H9 (cell line): ENCODE results near the gene PLPP2. TPM values are rescaled to one million over a fixed set of nuclear protein-coding genes. Genes with fewer than 3 reads are reported as not detected.

Experiments used
- DNase-seq: peaks from one replicate; pipeline ENCODE4 v3.0.0-alpha.2; 2017
- H2AFZ ChIP-seq: one replicate; pipeline ENCODE4 v1.6.1; 2013; ENCODE audit warnings: mild to moderate bottlenecking, low read length, control low read depth, moderate library complexity
- H2AK5ac ChIP-seq: 2 replicates; pipeline ENCODE4 v1.6.1; 2013; ENCODE audit warnings: low read length, control low read depth, mixed read lengths; ENCODE audit not compliant: insufficient read length
- H2BK120ac ChIP-seq: one replicate; pipeline ENCODE4 v1.6.1; 2013; ENCODE audit warnings: low read depth, mild to moderate bottlenecking, low read length, control low read depth, inconsistent platforms; ENCODE audit not compliant: poor library complexity, severe bottlenecking
- H2BK12ac ChIP-seq: 2 replicates; pipeline ENCODE4 v1.6.1; 2013; ENCODE audit warnings: low read length, control low read depth, mixed read lengths, low read depth; ENCODE audit not compliant: insufficient read length
- H2BK15ac ChIP-seq: 2 replicates; pipeline ENCODE4 v1.6.1; 2013; ENCODE audit warnings: low read depth, low read length, control low read depth
- H2BK20ac ChIP-seq: one replicate; pipeline ENCODE4 v1.6.1; 2013; ENCODE audit warnings: low read depth, mild to moderate bottlenecking, low read length, control low read depth, inconsistent platforms; ENCODE audit not compliant: poor library complexity, severe bottlenecking
- H2BK5ac ChIP-seq: 2 replicates; pipeline ENCODE4 v1.6.1; 2013; ENCODE audit warnings: low read length, control low read depth, mixed read lengths; ENCODE audit not compliant: insufficient read length
- H3K14ac ChIP-seq: 2 replicates; pipeline ENCODE4 v1.6.1; 2013; ENCODE audit warnings: low read length, control low read depth; ENCODE audit not compliant: insufficient read depth
- H3K18ac ChIP-seq: 2 replicates; pipeline ENCODE4 v1.6.1; 2013; ENCODE audit warnings: low read depth, mild to moderate bottlenecking, mixed read lengths, low read length, control low read depth; ENCODE audit not compliant: insufficient read length
- H3K23ac ChIP-seq: 2 replicates; pipeline ENCODE4 v1.6.1; 2013; ENCODE audit warnings: low read length, control low read depth, mixed read lengths, low read depth; ENCODE audit not compliant: insufficient read length
- H3K23me2 ChIP-seq: 2 replicates; pipeline ENCODE4 v1.6.1; 2013; ENCODE audit warnings: low read depth, mild to moderate bottlenecking, mixed read lengths, low read length, control low read depth; ENCODE audit not compliant: insufficient read length, poor library complexity, severe bottlenecking
- H3K27ac ChIP-seq: 2 replicates; pipeline ENCODE4 v1.5.1; 2013; ENCODE audit warnings: low read length, control low read depth, mixed read lengths, low read depth; ENCODE audit not compliant: insufficient read length
- H3K27me3 ChIP-seq: 2 replicates; pipeline ENCODE4 v1.6.1; 2013; ENCODE audit warnings: low read length, control low read depth, inconsistent platforms; ENCODE audit not compliant: insufficient read depth
- H3K4ac ChIP-seq: 2 replicates; pipeline ENCODE4 v1.6.1; 2013; ENCODE audit warnings: low read depth, mild to moderate bottlenecking, control low read depth, inconsistent platforms, low read length, moderate library complexity
- H3K4me1 ChIP-seq: 2 replicates; pipeline ENCODE4 v1.6.1; 2013; ENCODE audit warnings: low read length, control low read depth, inconsistent platforms; ENCODE audit not compliant: insufficient read depth
- H3K4me2 ChIP-seq: 2 replicates; pipeline ENCODE4 v1.6.1; 2013; ENCODE audit warnings: low read length, control low read depth, mixed read lengths; ENCODE audit not compliant: insufficient read length, insufficient read depth
- H3K56ac ChIP-seq: 2 replicates; pipeline ENCODE4 v1.6.1; 2013; ENCODE audit warnings: low read depth, mild to moderate bottlenecking, mixed read lengths, low read length, control low read depth; ENCODE audit not compliant: insufficient read length
- H3K79me1 ChIP-seq: 2 replicates; pipeline ENCODE4 v1.6.1; 2013; ENCODE audit warnings: low read depth, mild to moderate bottlenecking, moderate library complexity, low read length, control low read depth, inconsistent platforms; ENCODE audit not compliant: insufficient read depth, poor library complexity, severe bottlenecking
- H3K79me2 ChIP-seq: 2 replicates; pipeline ENCODE4 v1.6.1; 2013; ENCODE audit warnings: low read length, control low read depth, inconsistent platforms; ENCODE audit not compliant: insufficient read depth
- H3K9ac ChIP-seq: 2 replicates; pipeline ENCODE4 v1.6.1; 2013; ENCODE audit warnings: low read length, control low read depth, mixed read lengths; ENCODE audit not compliant: insufficient read length; ENCODE audit errors: extremely low read depth
- H3K9me3 ChIP-seq: one replicate; pipeline ENCODE4 v1.6.1; 2013; ENCODE audit warnings: low read depth, low read length, inconsistent platforms; ENCODE audit not compliant: control insufficient read depth
- H3T11ph ChIP-seq: one replicate; pipeline ENCODE4 v1.6.1; 2013; ENCODE audit warnings: mild to moderate bottlenecking, low read length, control low read depth, inconsistent platforms
- H4K20me1 ChIP-seq: one replicate; pipeline ENCODE4 v1.6.1; 2013; ENCODE audit not compliant: control insufficient read depth, insufficient read length, insufficient read depth
- H4K5ac ChIP-seq: 2 replicates; pipeline ENCODE4 v1.6.1; 2013; ENCODE audit warnings: low read depth, mild to moderate bottlenecking, mixed read lengths, low read length, control low read depth; ENCODE audit not compliant: insufficient read length
- H4K8ac ChIP-seq: replicated peaks from 2 replicates; pipeline ENCODE4 v1.6.1; 2013; ENCODE audit warnings: low read length, control low read depth, mixed read lengths, low read depth; ENCODE audit not compliant: insufficient read length
- H4K91ac ChIP-seq: 2 replicates; pipeline ENCODE4 v1.6.1; 2013; ENCODE audit warnings: low read depth, mild to moderate bottlenecking, moderate library complexity, mixed read lengths, low read length, control low read depth; ENCODE audit not compliant: insufficient read length
- H3K27ac Mint-ChIP-seq, 3 experiments: 2 replicates in 2 of 3; 3 replicates in 1 of 3; pipeline ENCODE4 v1.8.0; 2020 to 2021; ENCODE audit warnings: mixed read lengths in 3 of 3, mild to moderate bottlenecking in 1 of 3, moderate library complexity in 1 of 3
- H3K27me3 Mint-ChIP-seq: 2 replicates; pipeline ENCODE4 v1.8.0; 2021; ENCODE audit warnings: low read depth, mild to moderate bottlenecking, moderate library complexity, mixed read lengths
- H3K36me3 Mint-ChIP-seq, 3 experiments: 2 replicates in 2 of 3; 3 replicates in 1 of 3; pipeline ENCODE4 v1.8.0; 2020 to 2021; ENCODE audit warnings: low read depth in 3 of 3, mixed read lengths in 3 of 3; ENCODE audit not compliant: insufficient read depth in 1 of 3
- H3K4me1 Mint-ChIP-seq, 2 experiments: 2 replicates each; pipeline ENCODE4 v1.8.0; 2020; ENCODE audit warnings: mixed read lengths in 2 of 2
- H3K4me3 Mint-ChIP-seq, 2 experiments: 2 replicates in 1 of 2; 3 replicates in 1 of 2; pipeline ENCODE4 v1.8.0; 2020 to 2021; ENCODE audit warnings: mild to moderate bottlenecking in 2 of 2, mixed read lengths in 2 of 2, moderate library complexity in 1 of 2
- H3K9me3 Mint-ChIP-seq, 2 experiments: 2 replicates in 1 of 2; 3 replicates in 1 of 2; pipeline ENCODE4 v1.8.0; 2020; ENCODE audit warnings: mild to moderate bottlenecking in 2 of 2, mixed read lengths in 2 of 2, moderate library complexity in 1 of 2
- CTCF ChIP-seq: fragments of 200-600 bp; sonication (generic); conservative IDR thresholded peaks from 3 replicates; pipeline ENCODE4 v1.8.0; 2021; ENCODE audit warnings: antibody characterized with exemption, mild to moderate bottlenecking
- WGBS: extraction: QIAGEN DNeasy Blood & Tissue Kit; methylation state at CpG from one replicate; pipeline ENCODE4 v1.1.7; 2013; ENCODE audit warnings: missing lambda C conversion rate, low lambda C conversion rate, mixed read lengths; ENCODE audit not compliant: insufficient read length; ENCODE audit errors: extremely low coverage; 5-methylcytosine and 5-hydroxymethylcytosine counted together
- total RNA-seq: library from RNA; stranded (reverse); gene quantifications from 2 replicates; pipeline ENCODE4 v1.2.1, GENCODE V29; 2021

PLPP2 gene
- total RNA-seq, 1 experiment from 2014 or later = 143 TPM

- Histone ChIP-seq H3K4ac (no peak overlapping the region), H2BK5ac (no peak overlapping the region), H3K79me1 (no peaks in the 10 kb centered on the region), H2BK12ac (no peak overlapping the region), H2BK120ac (no peak overlapping the region), H4K91ac (no peak overlapping the region), H3K9ac (no peak overlapping the region), H3K14ac (no peak overlapping the region), H3K9me3 (no peaks in the 10 kb centered on the region), H3T11ph (no peak overlapping the region), H2BK20ac (no peak overlapping the region), H3K4me1 (no peaks in the 10 kb centered on the region), H4K20me1 (no peaks in the 10 kb centered on the region), H3K23ac (no peak overlapping the region), H3K79me2 (no peaks in the 10 kb centered on the region; the same call in 1 of the 2 replicates), H2AFZ (no peak overlapping the region), H2AK5ac (no peak overlapping the region), H4K8ac (no peak overlapping the region), H3K27ac (no peak overlapping the region), H3K18ac (no peak overlapping the region), H3K56ac (no peak overlapping the region), H2BK15ac (no peak overlapping the region), H3K23me2 (no peaks in the 10 kb centered on the region), H3K27me3 (no peaks in the 10 kb centered on the region), H4K5ac (no peak overlapping the region), H3K4me2 (no peak overlapping the region)
- Mint-ChIP-seq H3K9me3 (no peaks in the 10 kb centered on the region), H3K27ac (0 out of 7 replicates have a peak overlapping the region, but pooled peaks of 1 of the 3 experiments have one; percentile 52), H3K4me1 (no peaks in the 10 kb centered on the region), H3K27me3 (no peaks in the 10 kb centered on the region), H3K36me3 (peaks cover 27 to 66% (median 58%) of the 10 kb centered on the region in 3 experiments), H3K4me3 (no peak overlapping the region)
- no peak for TF ChIP-seq CTCF
- DNase-seq = no peak
- no CpG with 5 or more reads among the region's 30 CpGs for WGBS
These were observed 19.0 kb upstream of the PLPP2 start for GRCh38 chr19:310141-310651.
